T-helper 17 cell (primary cell): ENCODE measurements around the gene DDX23. TPM values are rescaled to one million over a fixed set of nuclear protein-coding genes. Genes with fewer than 3 reads are reported as not detected.

Source experiments
- ATAC-seq: fragments of 150-1000 bp; cut with Tn5 transposase; 2 replicates; pipeline ENCODE4 v1.10.0; 2021; ENCODE audit warnings: mild to moderate bottlenecking, moderate library complexity
- DNase-seq, 3 donors: peaks; one replicate each; pipeline versions ENCODE4 v3.0.0 to v3.0.0-alpha.2; 2020 to 2021
- H3K9me3 ChIP-seq: one replicate; pipeline ENCODE4 v1.7.0; 2013; ENCODE audit warnings: low read length, mild to moderate bottlenecking; ENCODE audit not compliant: control insufficient read depth, poor library complexity, severe bottlenecking
- H3K27ac Mint-ChIP-seq: one replicate; pipeline ENCODE4 v1.8.0; 2022; ENCODE audit warnings: mild to moderate bottlenecking, moderate library complexity, mixed read lengths
- H3K27me3 Mint-ChIP-seq: one replicate; pipeline ENCODE4 v1.8.0; 2022; ENCODE audit warnings: mixed read lengths
- H3K36me3 Mint-ChIP-seq: one replicate; pipeline ENCODE4 v1.8.0; 2022; ENCODE audit warnings: low read depth, mixed read lengths
- H3K4me1 Mint-ChIP-seq: one replicate; pipeline ENCODE4 v1.8.0; 2022; ENCODE audit warnings: mild to moderate bottlenecking, mixed read lengths
- H3K4me3 Mint-ChIP-seq: one replicate; pipeline ENCODE4 v1.8.0; 2022; ENCODE audit warnings: mild to moderate bottlenecking, moderate library complexity, mixed read lengths
- total RNA-seq, 4 donors: library from RNA in 2 of 4; stranded (reverse) in 2 of 4; gene quantifications; one replicate each; pipeline ENCODE4 v1.2.3 and lab custom pipeline; 2022 to 2026

Gene DDX23
- total RNA-seq, 2 donors from 2014 or later: 61.7 to 76.3 TPM

DNA sequence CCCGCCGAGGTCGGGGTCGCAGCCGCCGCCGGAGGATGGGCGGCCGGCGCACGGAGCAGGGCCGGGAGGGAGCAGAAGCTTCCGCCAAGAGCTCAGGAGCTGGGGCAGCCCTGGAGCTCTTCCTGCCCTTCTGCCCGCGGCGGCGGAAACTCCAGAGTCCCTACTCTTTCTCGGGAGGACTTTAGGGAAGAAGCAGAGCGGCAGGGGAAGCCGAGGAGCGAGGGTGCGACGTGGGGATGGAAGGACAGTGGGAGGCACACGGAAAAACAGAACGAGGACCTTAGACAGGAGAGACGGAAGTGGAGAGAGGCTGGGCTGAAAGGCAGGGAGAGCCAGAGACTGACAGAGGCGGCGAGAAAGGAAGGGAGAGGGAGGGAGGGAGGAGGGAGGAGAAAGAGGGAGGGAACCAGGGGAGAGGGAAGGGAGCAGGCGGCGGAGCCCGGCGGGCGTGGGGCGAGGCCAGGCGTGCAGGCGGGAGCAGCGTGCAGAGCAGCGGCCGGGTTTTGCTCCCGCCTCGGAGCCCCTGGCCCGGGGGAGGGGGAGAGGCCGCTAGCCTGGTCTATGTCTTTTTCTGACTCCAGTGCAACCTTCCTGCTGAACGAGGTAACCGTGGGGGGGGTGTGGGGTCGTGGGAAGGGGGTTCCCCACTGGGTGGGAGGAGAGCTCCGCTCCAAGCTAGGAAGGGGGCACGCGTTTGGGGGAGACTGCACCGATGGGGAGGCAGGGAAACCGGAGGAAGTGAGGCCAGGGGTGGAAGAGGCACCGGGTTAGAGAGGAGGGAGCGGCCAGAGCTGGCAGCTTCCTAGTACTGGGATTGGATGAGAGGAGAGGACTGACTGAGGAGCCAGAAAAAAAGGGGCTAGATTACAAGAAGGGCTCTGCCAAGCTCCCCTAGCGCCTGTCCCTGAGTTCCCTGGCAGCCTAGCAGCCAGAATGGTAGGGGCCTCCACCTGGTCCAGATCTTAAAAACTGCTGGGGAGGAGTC lies 36.5 kb downstream of the DDX23 start:
- ATAC-seq (peak; percentile 35), DNase-seq (peak in 1 of 3 donors; percentile 17)
- Mint-ChIP-seq H3K36me3 (no peaks in the 10 kb centered on the region), H3K27me3 (no peaks in the 10 kb centered on the region), H3K4me3 (peak overlapping the region; percentile 95), H3K27ac (peak overlapping the region; percentile 60), H3K4me1 (peaks cover 35% of the 10 kb centered on the region)
- no peaks in the 10 kb centered on the region for H3K9me3 ChIP-seq

DNA sequence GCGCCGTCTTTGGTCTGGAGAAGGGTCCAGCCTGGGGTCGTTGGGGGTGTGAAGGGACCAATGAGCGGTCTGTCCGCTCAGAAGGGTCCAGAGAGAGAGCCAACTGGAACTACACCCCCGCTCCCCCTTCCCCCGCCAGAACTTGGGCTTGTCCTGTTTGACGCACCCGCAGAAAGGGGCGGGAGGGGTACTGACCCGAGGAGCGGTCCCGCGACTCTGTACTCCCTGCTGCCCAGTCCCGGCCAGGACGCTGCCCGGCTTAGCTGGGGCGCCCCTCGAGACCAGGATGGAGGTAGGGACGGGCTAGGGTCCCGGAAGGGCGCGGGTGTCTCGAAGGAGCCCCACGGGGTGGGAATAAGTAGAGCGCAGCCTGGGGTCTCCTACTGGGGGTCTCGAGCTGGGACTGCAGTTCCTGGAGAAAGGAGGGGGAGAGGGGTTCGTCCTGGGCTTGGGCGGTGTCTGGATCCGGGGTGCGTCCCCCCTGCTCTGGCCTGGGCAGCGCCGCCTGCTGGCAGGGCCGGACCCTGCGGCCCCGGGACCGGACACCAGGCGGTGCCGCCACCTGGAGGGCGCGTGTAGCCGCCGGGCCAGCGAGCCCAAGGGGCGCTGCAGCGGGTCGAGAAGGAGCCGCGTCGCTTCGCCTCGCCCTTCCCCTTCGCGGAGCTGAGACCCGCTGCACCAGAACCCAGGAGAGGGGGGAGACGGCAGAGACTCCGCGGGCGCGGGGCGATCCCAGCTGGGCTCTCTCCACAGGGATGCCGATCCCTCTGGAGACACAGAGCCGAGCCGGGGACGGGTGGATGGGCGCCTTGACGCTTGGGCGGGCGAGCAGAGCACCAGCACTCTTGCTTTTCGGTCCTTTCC lies 37.5 kb downstream of the DDX23 start:
- no peaks in the 10 kb centered on the region for H3K36me3 Mint-ChIP-seq
- DNase-seq (peak; percentile 64 to 72 (median 71)), ATAC-seq (peak; percentile 76)
- H3K27me3 Mint-ChIP-seq: no peaks in the 10 kb centered on the region
- no peak overlapping the region for H3K27ac Mint-ChIP-seq
- H3K4me1 Mint-ChIP-seq: peaks cover 35% of the 10 kb centered on the region
- H3K9me3 ChIP-seq: no peaks in the 10 kb centered on the region
- peak overlapping the region; percentile 95 for H3K4me3 Mint-ChIP-seq

GRCh38 chr12:48813465-48814261 lies 38.3 kb downstream of the DDX23 start:
- H3K9me3 ChIP-seq: no peaks in the 10 kb centered on the region

DNA sequence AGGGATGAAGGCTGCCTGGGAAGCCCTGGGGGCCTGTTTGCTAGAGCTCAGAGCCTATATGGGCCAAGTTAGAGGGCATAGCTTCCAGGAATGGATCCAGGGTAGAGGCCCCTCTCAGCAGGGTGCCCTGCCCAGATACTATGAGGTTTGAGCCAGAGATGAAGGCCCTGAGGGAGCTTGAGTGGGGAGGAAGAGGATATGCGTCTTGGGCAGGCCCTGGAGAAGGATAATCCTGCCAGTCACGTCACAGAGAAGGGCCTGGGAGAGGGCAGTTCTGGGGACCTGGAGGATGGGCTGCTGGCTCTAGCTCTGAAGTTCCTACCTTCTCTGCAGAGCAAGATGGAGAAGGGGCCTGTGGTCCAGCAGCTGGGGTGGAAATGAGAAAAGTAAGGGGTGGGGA lies 39.6 kb downstream of the DDX23 start:
- Mint-ChIP-seq H3K4me1 (peaks cover 22% of the 10 kb centered on the region), H3K27ac (peak overlapping the region; percentile 76)

More at GRCh38 chr12:48813465-48814261, 38.3 kb downstream of the DDX23 start:
- H3K36me3 Mint-ChIP-seq: no peaks in the 10 kb centered on the region
- DNase-seq (no peak), ATAC-seq (no peak)
- no peaks in the 10 kb centered on the region for H3K27me3 Mint-ChIP-seq
- peak overlapping the region; percentile 95 for H3K4me3 Mint-ChIP-seq
- H3K4me1 Mint-ChIP-seq: peaks cover 27% of the 10 kb centered on the region
- no peak overlapping the region for H3K27ac Mint-ChIP-seq

DNA sequence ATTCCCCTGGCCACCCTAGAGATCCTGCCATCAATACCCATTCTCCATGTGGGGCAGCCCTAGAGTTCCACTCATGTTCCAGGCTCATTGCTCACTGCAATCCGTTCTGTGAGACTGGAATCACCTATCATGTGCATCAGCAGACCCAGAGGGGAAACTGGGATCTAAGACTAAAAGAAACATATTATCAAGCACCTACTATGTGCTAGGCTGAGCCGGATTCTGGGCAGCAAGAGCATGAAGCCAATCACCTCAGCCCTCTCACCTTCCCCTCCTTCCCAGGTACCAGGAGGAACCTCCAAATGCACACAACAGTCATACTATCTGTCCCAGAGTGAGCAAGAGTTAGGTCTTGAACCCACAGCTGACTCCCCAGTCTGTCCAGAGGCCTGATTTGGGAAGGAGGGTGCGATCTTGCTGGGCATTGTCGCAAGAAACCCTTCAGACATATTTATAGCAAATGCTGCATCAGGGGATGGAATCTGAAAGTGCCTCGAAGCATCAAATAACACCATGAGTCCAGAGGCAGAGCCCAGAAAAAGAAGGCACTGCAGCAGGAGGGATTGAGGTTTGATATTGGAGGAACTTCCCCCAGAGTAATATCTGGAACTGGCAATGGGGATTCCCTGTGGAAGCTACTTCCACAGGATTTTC lies 40.4 kb downstream of the DDX23 start:
- Mint-ChIP-seq H3K4me3 (no peak overlapping the region), H3K27me3 (no peaks in the 10 kb centered on the region), H3K4me1 (peaks cover 19% of the 10 kb centered on the region), H3K36me3 (no peaks in the 10 kb centered on the region), H3K27ac (peak overlapping the region; percentile 4)
- DNase-seq: no peak
- no peaks in the 10 kb centered on the region for H3K9me3 ChIP-seq
- no peak for ATAC-seq

More for the DNA sequence above, 39.6 kb downstream of the DDX23 start:
- H3K4me3 Mint-ChIP-seq: peak overlapping the region; percentile 65
- ATAC-seq: no peak
- H3K27me3 Mint-ChIP-seq: no peaks in the 10 kb centered on the region
- DNase-seq: no peak
- no peaks in the 10 kb centered on the region for H3K36me3 Mint-ChIP-seq
- no peaks in the 10 kb centered on the region for H3K9me3 ChIP-seq

- no peaks in the 10 kb centered on the region for H3K27me3 Mint-ChIP-seq
- ATAC-seq (no peak), DNase-seq (no peak)
- peak overlapping the region; percentile 4 for H3K27ac Mint-ChIP-seq
- H3K9me3 ChIP-seq: no peaks in the 10 kb centered on the region
- H3K4me3 Mint-ChIP-seq: no peak overlapping the region
- no peaks in the 10 kb centered on the region for H3K36me3 Mint-ChIP-seq
- peaks cover 14% of the 10 kb centered on the region for H3K4me1 Mint-ChIP-seq
Observed at GRCh38 chr12:48810903-48811431, 41.0 kb downstream of the DDX23 start.

GRCh38 chr12:48807981-48808380 lies 44.0 kb downstream of the DDX23 start:
- H3K4me3 Mint-ChIP-seq: no peak overlapping the region
- no peaks in the 10 kb centered on the region for H3K36me3 Mint-ChIP-seq
- H3K9me3 ChIP-seq: no peaks in the 10 kb centered on the region
- peaks cover 7% of the 10 kb centered on the region for H3K4me1 Mint-ChIP-seq
- DNase-seq: no peak
- H3K27me3 Mint-ChIP-seq: no peaks in the 10 kb centered on the region
- H3K27ac Mint-ChIP-seq: no peak overlapping the region
- ATAC-seq: no peak

DNA sequence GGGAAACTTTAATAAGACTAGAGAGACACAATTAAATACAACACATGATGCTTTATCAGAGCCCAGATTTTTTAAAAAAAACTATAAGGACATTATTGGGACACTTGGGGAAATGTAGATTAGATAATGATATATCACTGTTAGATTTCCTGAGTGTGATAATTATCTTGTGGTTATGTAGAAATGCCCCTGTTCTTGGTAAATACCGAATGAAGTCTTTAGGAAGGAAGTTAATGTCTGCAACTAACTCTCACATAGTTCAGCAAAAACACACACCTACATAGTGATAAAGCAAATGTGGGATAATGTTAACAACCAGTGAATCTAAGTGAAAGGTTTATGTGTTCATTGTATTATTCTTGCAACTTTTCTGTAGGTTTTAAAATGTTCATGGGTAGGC lies 48.3 kb downstream of the DDX23 start:
- H3K27me3 Mint-ChIP-seq: peaks cover 6% of the 10 kb centered on the region
- no peak overlapping the region for H3K4me3 Mint-ChIP-seq
- no peaks in the 10 kb centered on the region for H3K36me3 Mint-ChIP-seq
- ATAC-seq (peak; percentile 37), DNase-seq (no peak)
- no peak overlapping the region for H3K27ac Mint-ChIP-seq
- no peaks in the 10 kb centered on the region for H3K9me3 ChIP-seq
- peaks cover 7% of the 10 kb centered on the region for H3K4me1 Mint-ChIP-seq

GRCh38 chr12:48800971-48801370 lies 51.0 kb downstream of the DDX23 start:
- peaks cover 8% of the 10 kb centered on the region for H3K4me1 Mint-ChIP-seq
- no peaks in the 10 kb centered on the region for H3K9me3 ChIP-seq
- ATAC-seq (no peak), DNase-seq (no peak)
- no peak overlapping the region for H3K4me3 Mint-ChIP-seq
- no peak overlapping the region for H3K27ac Mint-ChIP-seq
- H3K36me3 Mint-ChIP-seq: no peaks in the 10 kb centered on the region
- peaks cover 6% of the 10 kb centered on the region for H3K27me3 Mint-ChIP-seq

GRCh38 chr12:48800457-48800856 lies 51.5 kb downstream of the DDX23 start:
- H3K27ac Mint-ChIP-seq: no peak overlapping the region
- no peaks in the 10 kb centered on the region for H3K9me3 ChIP-seq
- H3K27me3 Mint-ChIP-seq: peaks cover 6% of the 10 kb centered on the region
- no peak for ATAC-seq
- H3K4me1 Mint-ChIP-seq: peaks cover 10% of the 10 kb centered on the region
- no peaks in the 10 kb centered on the region for H3K36me3 Mint-ChIP-seq
- no peak for DNase-seq
- no peak overlapping the region for H3K4me3 Mint-ChIP-seq

DNA sequence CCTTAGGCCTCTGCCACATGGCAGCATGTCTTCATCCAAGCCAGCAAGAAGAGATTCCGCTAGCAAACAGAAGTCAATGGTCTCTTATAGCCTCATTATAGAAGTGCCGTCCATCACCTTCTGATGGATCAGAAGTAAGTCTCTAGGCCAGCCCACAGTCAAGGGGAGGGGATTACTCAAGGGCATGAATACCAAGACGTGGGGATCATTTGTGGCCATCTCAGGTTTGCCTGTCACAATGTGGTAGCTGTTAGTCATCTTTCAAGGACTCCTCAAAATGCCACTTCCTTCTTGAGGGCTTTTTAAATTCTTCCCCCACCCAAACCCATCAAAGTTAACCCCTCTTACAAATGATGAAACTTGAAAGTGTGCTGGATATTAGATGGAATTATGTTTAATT lies 55.0 kb downstream of the DDX23 start:
- Mint-ChIP-seq H3K4me3 (no peak overlapping the region), H3K27me3 (peaks cover 15% of the 10 kb centered on the region), H3K36me3 (no peaks in the 10 kb centered on the region), H3K27ac (no peak overlapping the region), H3K4me1 (peaks cover 8% of the 10 kb centered on the region)
- DNase-seq (no peak), ATAC-seq (no peak)
- no peaks in the 10 kb centered on the region for H3K9me3 ChIP-seq
